DND-41 (cell line): ENCODE results near the gene SLX4IP.
A peak's percentile ranks its signal among the peaks of the same experiment; 100 is the strongest.

Source experiments
- ATAC-seq: fragments of 200-7000 bp; cut with Tn5 transposase; 3 replicates; pipeline ENCODE4 v1.9.1; 2021; ENCODE audit warnings: low read depth; ENCODE audit not compliant: insufficient read depth
- DNase-seq: peaks from one replicate; pipeline ENCODE4 v3.0.0-alpha.2; 2020
- H2AFZ ChIP-seq: 2 replicates; pipeline ENCODE4 v1.6.0; 2012; ENCODE audit warnings: low read depth, low read length
- H3K27ac ChIP-seq: 2 replicates; pipeline ENCODE4 v1.5.1; 2012; ENCODE audit warnings: low read length, inconsistent platforms
- H3K27me3 ChIP-seq: fragments of 200-600 bp; sonication (generic); 2 replicates; pipeline ENCODE4 v1.6.0; 2012; ENCODE audit warnings: low read length, mild to moderate bottlenecking, inconsistent platforms; ENCODE audit not compliant: insufficient read depth, poor library complexity
- H3K36me3 ChIP-seq: 2 replicates; pipeline ENCODE4 v1.5.1; 2012; ENCODE audit warnings: low read length, inconsistent platforms; ENCODE audit not compliant: insufficient read depth
- H3K4me1 ChIP-seq: 2 replicates; pipeline ENCODE4 v1.5.1; 2012; ENCODE audit warnings: mild to moderate bottlenecking, low read length; ENCODE audit not compliant: insufficient read depth
- H3K4me2 ChIP-seq: 2 replicates; pipeline ENCODE4 v1.6.0; 2012; ENCODE audit warnings: mild to moderate bottlenecking, moderate library complexity, low read length, inconsistent platforms; ENCODE audit not compliant: insufficient read depth
- H3K4me3 ChIP-seq, 2 experiments: fragments of 200-600 bp in 1 of 2; shearing (Covaris generic) in 1 of 2; 2 replicates each; pipeline ENCODE4 v1.5.1; 2012 to 2016; ENCODE audit warnings: inconsistent platforms in 2 of 2, low read length in 2 of 2, mild to moderate bottlenecking in 2 of 2, low read depth in 1 of 2, moderate library complexity in 1 of 2
- H3K79me2 ChIP-seq: 2 replicates; pipeline ENCODE4 v1.6.0; 2012; ENCODE audit warnings: low read length, inconsistent platforms; ENCODE audit not compliant: insufficient read depth
- H3K9ac ChIP-seq: 2 replicates; pipeline ENCODE4 v1.6.0; 2012; ENCODE audit warnings: low read depth, mild to moderate bottlenecking, inconsistent platforms, low read length, moderate library complexity
- H3K9me3 ChIP-seq: 2 replicates; pipeline ENCODE4 v1.5.1; 2012; ENCODE audit warnings: low read length, moderate library complexity, mild to moderate bottlenecking, inconsistent platforms; ENCODE audit not compliant: insufficient read depth, severe bottlenecking
- H4K20me1 ChIP-seq: 2 replicates; pipeline ENCODE4 v1.6.0; 2012; ENCODE audit warnings: low read length; ENCODE audit not compliant: insufficient read depth
- EZH2 ChIP-seq: IDR thresholded peaks from 3 replicates; pipeline ENCODE4 v1.6.1; 2012; ENCODE audit warnings: borderline replicate concordance, low read depth, mild to moderate bottlenecking, moderate library complexity, low read length, inconsistent platforms; ENCODE audit not compliant: severe bottlenecking
- TF ChIP-seq, protein P1 (sequence below): IDR thresholded peaks from 2 replicates; pipeline ENCODE4 v1.5.1; 2012; ENCODE audit warnings: borderline replicate concordance, low read length, moderate library complexity, mild to moderate bottlenecking; ENCODE audit not compliant: poor library complexity, severe bottlenecking; ENCODE audit errors: extremely low read depth

Gene SLX4IP

DNA sequence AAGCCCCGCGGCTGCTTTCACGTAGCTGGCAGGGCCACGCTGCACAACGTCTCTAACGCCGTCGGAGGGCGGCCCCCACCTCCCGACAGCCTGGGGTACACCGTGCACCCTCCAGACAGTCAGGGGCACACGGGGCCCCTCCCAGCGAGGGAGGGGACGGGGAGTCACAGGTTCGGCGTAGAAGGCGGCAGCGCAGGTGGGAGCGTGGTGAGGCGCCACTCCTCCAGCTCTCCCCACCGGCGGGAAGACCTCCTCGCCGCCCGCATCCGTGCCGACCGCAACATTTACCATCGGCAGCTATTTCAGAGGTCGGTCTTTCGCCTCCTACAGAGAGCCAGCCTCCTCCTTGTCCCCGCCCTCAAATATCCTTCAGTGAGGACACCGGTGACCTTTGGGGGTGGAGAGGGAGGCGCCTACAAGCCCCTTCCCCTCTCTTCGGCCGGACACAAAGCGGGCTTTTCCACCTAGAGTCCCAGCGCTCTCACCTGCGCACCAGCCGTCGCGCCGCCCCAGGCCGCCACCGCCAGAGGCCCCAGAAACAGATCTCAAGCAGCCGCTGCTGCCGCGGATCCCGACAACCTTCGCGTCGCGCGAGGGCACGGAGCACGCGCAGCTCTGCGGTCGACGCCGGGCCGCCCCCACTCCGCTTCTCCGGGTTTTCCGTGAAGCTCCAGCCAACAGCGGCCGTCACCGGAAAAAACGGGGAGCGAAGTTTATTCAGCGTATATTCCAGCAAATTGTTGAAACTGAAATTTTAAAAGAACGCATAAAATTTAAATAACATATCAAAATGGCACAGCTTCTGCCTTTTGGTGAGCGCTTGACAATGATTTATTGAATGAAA lies 1.3 kb upstream of the SLX4IP start, which contains the start of gene MKKS:
MKKS (minus strand) TSS at position 600 of the 844 bp plus-strand sequence. CDS start 20,708 bp downstream, outside the sequence.
- ATAC-seq, result peak; percentile 69
- H3K4me3 ChIP-seq, result peak within 1 kb of the TSS; percentile 70 to 87
- H3K79me2 ChIP-seq, result peaks cover 88% of the 10 kb centered on the region
- peak within 1 kb of the TSS; percentile 77 for H3K4me2 ChIP-seq
- no peaks in the 10 kb centered on the region; the same call in 1 of the 2 replicates for H3K36me3 ChIP-seq
- peak within 1 kb of the TSS; percentile 98 for H2AFZ ChIP-seq
- no peaks in the 10 kb centered on the region for H3K27me3 ChIP-seq
- H4K20me1 ChIP-seq, result peaks cover 7% of the 10 kb centered on the region
- H3K9ac ChIP-seq, result peak within 1 kb of the TSS; percentile 94
- TF ChIP-seq, protein P1, sequence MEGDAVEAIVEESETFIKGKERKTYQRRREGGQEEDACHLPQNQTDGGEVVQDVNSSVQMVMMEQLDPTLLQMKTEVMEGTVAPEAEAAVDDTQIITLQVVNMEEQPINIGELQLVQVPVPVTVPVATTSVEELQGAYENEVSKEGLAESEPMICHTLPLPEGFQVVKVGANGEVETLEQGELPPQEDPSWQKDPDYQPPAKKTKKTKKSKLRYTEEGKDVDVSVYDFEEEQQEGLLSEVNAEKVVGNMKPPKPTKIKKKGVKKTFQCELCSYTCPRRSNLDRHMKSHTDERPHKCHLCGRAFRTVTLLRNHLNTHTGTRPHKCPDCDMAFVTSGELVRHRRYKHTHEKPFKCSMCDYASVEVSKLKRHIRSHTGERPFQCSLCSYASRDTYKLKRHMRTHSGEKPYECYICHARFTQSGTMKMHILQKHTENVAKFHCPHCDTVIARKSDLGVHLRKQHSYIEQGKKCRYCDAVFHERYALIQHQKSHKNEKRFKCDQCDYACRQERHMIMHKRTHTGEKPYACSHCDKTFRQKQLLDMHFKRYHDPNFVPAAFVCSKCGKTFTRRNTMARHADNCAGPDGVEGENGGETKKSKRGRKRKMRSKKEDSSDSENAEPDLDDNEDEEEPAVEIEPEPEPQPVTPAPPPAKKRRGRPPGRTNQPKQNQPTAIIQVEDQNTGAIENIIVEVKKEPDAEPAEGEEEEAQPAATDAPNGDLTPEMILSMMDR, result peak; percentile 37
- TF ChIP-seq EZH2, result no peak
- DNase-seq, result peak; percentile 93
- peaks cover 58% of the 10 kb centered on the region for H3K4me1 ChIP-seq
- no peaks in the 10 kb centered on the region for H3K9me3 ChIP-seq
- peak within 1 kb of the TSS; percentile 96 for H3K27ac ChIP-seq

DNA sequence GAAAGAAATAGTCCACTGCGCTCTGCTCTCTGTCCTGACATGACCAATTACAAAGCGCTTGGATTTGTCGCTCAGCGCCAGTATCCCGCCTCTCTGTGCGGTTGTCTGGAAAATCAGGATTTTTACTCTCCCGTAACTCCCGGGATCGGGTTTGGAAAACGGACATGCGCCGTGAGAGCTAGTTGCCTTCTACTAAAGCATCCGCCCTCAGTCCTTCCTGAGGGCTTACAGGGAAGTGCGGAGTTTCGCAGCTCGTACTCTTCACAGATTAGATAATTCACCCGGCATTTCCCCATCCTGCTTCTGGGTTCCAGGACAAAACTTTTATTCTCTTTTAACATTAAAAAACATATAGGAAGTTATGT lies 656 bp upstream of the SLX4IP start:
- peak; percentile 96 for DNase-seq
- peak overlapping the region; percentile 98 for H2AFZ ChIP-seq
- H3K27ac ChIP-seq, result peak overlapping the region; percentile 96
- no peaks in the 10 kb centered on the region for H3K27me3 ChIP-seq
- peaks cover 88% of the 10 kb centered on the region for H3K79me2 ChIP-seq
- peak; percentile 64 for ATAC-seq
- peaks cover 4% of the 10 kb centered on the region for H3K36me3 ChIP-seq
- H3K4me3 ChIP-seq, result peak overlapping the region; percentile 70 to 87
- H3K9ac ChIP-seq, result peak overlapping the region; percentile 94
- peak overlapping the region; percentile 77 for H3K4me2 ChIP-seq
- peaks cover 2% of the 10 kb centered on the region for H4K20me1 ChIP-seq
- no peak for TF ChIP-seq EZH2
- TF ChIP-seq, protein P1, result no peak
- H3K4me1 ChIP-seq, result peaks cover 58% of the 10 kb centered on the region
- H3K9me3 ChIP-seq, result no peaks in the 10 kb centered on the region

DNA sequence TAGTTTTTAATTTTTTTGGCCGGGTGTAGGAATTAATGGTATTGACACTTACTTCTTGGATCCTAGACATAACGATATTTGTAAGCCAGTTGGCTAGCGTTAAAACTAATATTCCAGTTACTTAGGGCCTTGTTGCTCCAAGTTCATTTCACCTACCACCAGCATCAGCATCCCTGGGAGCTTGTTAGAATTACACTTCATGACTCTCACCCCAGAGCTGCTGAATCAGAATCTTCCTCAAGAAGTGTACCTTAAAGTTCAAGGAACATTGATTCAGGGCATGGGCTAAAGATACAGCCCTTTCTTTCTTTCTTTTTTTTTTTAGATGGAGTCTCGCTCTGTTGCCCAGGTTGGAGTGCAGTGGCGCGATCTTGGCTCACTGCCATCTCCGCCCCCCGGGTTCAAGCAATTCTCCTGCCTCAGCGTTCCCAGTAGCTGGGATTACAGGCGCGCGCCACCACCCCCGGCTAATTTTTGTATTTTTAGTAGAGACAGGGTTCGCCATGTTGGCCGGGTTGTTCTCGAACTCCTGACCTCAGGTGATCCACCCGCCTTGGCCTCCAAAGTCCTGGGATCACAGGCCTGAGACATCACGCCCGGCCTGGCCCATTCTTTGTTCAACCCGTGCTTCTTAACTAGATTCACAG lies 1.1 kb downstream of the SLX4IP start:
- DNase-seq, result no peak
- Histone ChIP-seq H3K27me3 (no peaks in the 10 kb centered on the region), H4K20me1 (peaks cover 2% of the 10 kb centered on the region; the same call in 1 of the 2 replicates), H3K4me2 (peak overlapping the region; percentile 69), H2AFZ (no peak overlapping the region), H3K4me1 (peaks cover 51% of the 10 kb centered on the region), H3K9me3 (no peaks in the 10 kb centered on the region), H3K9ac (peak overlapping the region; percentile 94), H3K36me3 (peaks cover 7% of the 10 kb centered on the region), H3K4me3 (peak overlapping the region; percentile 32 to 87; a peak in 3 of 4 replicates), H3K27ac (peak overlapping the region; percentile 96), H3K79me2 (peaks cover 79% of the 10 kb centered on the region)
- ATAC-seq, result no peak
- no peak for TF ChIP-seq EZH2
- TF ChIP-seq, protein P1, result no peak
